Upper lobe of left lung (tissue), 4 donors: ENCODE data around the gene MTHFD1L.

Experiments
- CTCF ChIP-seq, 6 experiments: fragments of 450-650 bp in 4 of 6; fragments of 200-600 bp in 2 of 6; sonication (generic) in 2 of 6; IDR thresholded peaks; one replicate each; pipeline ENCODE4 v1.5.1; 2016 to 2019; ENCODE audit warnings: antibody characterized with exemption in 6 of 6
- POLR2A ChIP-seq, 4 donors: fragments of 450-650 bp; IDR thresholded peaks; one replicate each; pipeline ENCODE4 v1.5.1; 2016 to 2017; ENCODE audit warnings: antibody characterized with exemption in 4 of 4, mild to moderate bottlenecking in 2 of 4

GRCh38 chr6:150991487-150991886, 126.0 kb downstream of the MTHFD1L start:
- TF ChIP-seq CTCF (IDR thresholded peaks at IDR 0.05), result no peak
- no peak for TF ChIP-seq POLR2A (IDR thresholded peaks at IDR 0.05)
